Ishikawa (cell line): ENCODE data around the gene DAD1.

Experiments used
- CEBPB ChIP-seq: IDR thresholded peaks from 2 replicates; pipeline ENCODE4 v1.6.1; 2012
- CREB1 ChIP-seq: IDR thresholded peaks from 2 replicates; pipeline ENCODE4 v1.6.1; 2012; ENCODE audit warnings: low read depth
- EGR1 ChIP-seq: IDR thresholded peaks from 2 replicates; pipeline ENCODE4 v1.6.1; 2012
- EP300 ChIP-seq: IDR thresholded peaks from 2 replicates; pipeline ENCODE4 v1.6.1; 2012; ENCODE audit warnings: borderline replicate concordance
- FOXM1 ChIP-seq: IDR thresholded peaks from 2 replicates; pipeline ENCODE4 v1.6.1; 2012; ENCODE audit warnings: low read depth, borderline replicate concordance
- MAX ChIP-seq: IDR thresholded peaks from 2 replicates; pipeline ENCODE4 v1.6.1; 2012
- NFIC ChIP-seq: IDR thresholded peaks from 2 replicates; pipeline ENCODE4 v1.6.1; 2012
- RAD21 ChIP-seq: IDR thresholded peaks from 2 replicates; pipeline ENCODE4 v1.6.1; 2012; ENCODE audit warnings: low read depth
- REST ChIP-seq: IDR thresholded peaks from 2 replicates; pipeline ENCODE4 v1.6.1; 2012; ENCODE audit warnings: low read depth, mild to moderate bottlenecking
- TAF1 ChIP-seq: IDR thresholded peaks from 2 replicates; pipeline ENCODE4 v1.6.1; 2012; ENCODE audit warnings: low read depth, mild to moderate bottlenecking
- TCF12 ChIP-seq: IDR thresholded peaks from 2 replicates; pipeline ENCODE4 v1.6.1; 2012; ENCODE audit warnings: low read depth
- TEAD4 ChIP-seq: IDR thresholded peaks from 2 replicates; pipeline ENCODE4 v1.6.1; 2012
- YY1 ChIP-seq: IDR thresholded peaks from 2 replicates; pipeline ENCODE4 v1.6.1; 2012; ENCODE audit warnings: low read depth
- ZBTB7A ChIP-seq: IDR thresholded peaks from 2 replicates; pipeline ENCODE4 v1.6.1; 2012; ENCODE audit warnings: low read depth
- TF ChIP-seq, protein P1 (sequence below): IDR thresholded peaks from 2 replicates; pipeline ENCODE4 v1.6.1; 2012

The DAD1 gene

DNA sequence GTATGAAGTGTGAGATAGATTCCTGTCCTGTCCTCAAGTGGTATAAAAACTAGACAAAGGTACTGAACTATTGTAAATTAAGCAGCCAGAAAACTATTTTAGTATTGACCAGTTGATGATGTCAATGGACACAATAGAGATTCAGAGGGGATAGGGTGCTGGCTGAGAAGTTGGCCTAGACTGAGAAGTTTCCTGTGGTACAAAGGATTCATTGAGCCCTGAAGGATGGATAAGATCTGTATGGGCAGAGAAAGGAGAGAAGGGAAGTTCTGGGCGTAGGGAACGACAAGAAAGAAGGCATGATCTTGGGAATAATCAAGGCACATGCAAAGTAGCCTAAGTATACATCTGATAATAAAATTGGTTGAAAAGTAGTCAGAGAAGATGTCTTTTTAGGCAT, 44.6 kb downstream of the DAD1 start:
- TF ChIP-seq REST = no peak
- no peak for TF ChIP-seq CEBPB
- no peak for TF ChIP-seq YY1

DNA sequence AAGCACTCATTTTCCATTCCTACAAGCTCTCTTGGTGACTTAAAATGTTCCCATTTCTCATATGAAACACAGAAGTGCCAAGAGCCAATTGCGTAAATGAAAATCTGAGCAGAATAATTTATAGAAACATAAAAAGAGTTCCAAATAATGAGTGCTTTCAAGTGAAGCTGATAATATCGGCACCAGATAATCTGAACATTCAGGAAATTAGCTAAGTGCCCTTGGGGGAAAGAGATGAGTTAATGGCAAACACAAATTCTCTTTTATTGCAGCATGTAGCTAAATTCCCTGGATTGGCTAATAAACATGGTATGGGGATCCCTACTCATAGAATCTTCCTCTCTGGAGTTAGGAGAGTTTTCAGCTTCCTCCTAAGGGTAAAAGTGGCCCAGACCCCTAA, 46.7 kb downstream of the DAD1 start:
- TF ChIP-seq YY1 (no peak), EP300 (no peak), TCF12 (no peak), EGR1 (no peak), TEAD4 (no peak), CREB1 (no peak), REST (no peak), TAF1 (no peak), CEBPB (no peak), RAD21 (no peak)
- TF ChIP-seq, protein P1, sequence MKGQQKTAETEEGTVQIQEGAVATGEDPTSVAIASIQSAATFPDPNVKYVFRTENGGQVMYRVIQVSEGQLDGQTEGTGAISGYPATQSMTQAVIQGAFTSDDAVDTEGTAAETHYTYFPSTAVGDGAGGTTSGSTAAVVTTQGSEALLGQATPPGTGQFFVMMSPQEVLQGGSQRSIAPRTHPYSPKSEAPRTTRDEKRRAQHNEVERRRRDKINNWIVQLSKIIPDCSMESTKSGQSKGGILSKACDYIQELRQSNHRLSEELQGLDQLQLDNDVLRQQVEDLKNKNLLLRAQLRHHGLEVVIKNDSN = no peak

DNA sequence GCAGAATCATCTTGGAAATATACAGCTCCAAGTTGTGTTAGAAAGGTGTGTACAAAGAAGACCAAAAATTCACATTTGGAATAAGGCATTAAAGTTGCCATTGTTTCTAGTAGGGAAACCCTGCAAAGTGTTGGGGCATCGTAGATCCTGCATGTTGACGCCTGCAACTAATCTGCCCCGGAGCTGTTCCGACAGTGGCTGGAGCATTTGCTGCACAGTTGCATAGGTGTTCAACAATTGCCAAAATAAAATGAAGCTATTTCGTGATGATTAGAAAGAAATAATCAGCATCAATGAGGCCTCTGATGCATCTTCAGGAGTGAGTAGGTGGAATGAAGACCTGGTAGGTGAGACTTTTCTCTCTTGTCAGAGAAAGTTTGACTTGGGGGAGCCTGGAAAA, 47.3 kb downstream of the DAD1 start:
- TF ChIP-seq MAX (no peak), RAD21 (no peak), FOXM1 (no peak), EP300 (no peak), CREB1 (no peak), TCF12 (no peak), CEBPB (no peak), REST (no peak), TAF1 (no peak), ZBTB7A (no peak), TEAD4 (no peak), YY1 (no peak), NFIC (no peak), EGR1 (no peak)
- TF ChIP-seq, protein P1 = no peak

DNA sequence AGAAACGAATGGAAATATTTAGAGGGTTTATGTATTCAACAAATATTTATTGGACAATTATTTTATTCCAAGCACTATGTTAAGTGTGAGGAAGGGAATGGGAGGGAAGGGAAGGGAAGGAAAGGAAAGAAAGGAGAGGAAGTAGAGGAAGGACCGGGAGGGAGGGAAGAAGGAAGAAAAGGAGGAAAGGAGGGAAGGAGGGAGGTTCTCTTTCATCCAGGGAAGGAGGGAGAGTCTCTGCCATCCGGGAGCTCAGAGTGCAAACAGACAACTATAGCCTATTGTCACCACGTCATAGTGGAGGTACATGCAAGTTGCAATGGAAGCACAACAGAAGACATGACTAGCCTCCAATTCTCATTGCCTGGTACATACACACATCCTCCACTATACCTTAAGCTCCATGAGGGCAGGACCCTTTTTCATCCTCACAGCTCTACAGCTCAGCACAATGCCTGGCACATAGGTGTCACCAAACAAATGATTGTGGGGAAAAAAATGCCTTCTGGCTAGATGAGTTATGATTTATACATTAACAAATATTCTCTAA, 48.1 kb downstream of the DAD1 start:
- TF ChIP-seq REST = no peak
